SJSA1 (cell line): ENCODE data around the gene ZNF277. TPM values are rescaled to one million over a fixed set of nuclear protein-coding genes. Genes with fewer than 3 reads are reported as not detected.
A peak's percentile ranks its signal among the peaks of the same experiment; 100 is the strongest.
"Not testable (repeated sequence)": the region's sequence is repeated elsewhere in the genome, so short reads cannot be mapped to it uniquely, and the experiment has no call there.

ENCODE experiments used
- DNase-seq, 2 experiments: peaks; one replicate each; pipeline ENCODE4 v3.0.0-alpha.2; 2015 to 2020; ENCODE audit warnings: low spot score in 2 of 2, low read depth in 1 of 2
- H3K27ac ChIP-seq: fragments of 250-450 bp; sonication (Bioruptor Pico); 2 replicates; pipeline ENCODE4 v1.5.1; 2020; ENCODE audit warnings: mild to moderate bottlenecking, moderate library complexity
- H3K27me3 ChIP-seq: fragments of 250-450 bp; sonication (Bioruptor Pico); replicated peaks from 2 replicates; pipeline ENCODE4 v1.5.1; 2020; ENCODE audit warnings: mild to moderate bottlenecking, moderate library complexity
- H3K36me3 ChIP-seq: fragments of 250-450 bp; sonication (Bioruptor Pico); 2 replicates; pipeline ENCODE4 v1.5.1; 2020; ENCODE audit warnings: mild to moderate bottlenecking
- H3K4me1 ChIP-seq: fragments of 250-450 bp; sonication (Bioruptor Pico); replicated peaks from 2 replicates; pipeline ENCODE4 v1.6.1; 2021; ENCODE audit warnings: mild to moderate bottlenecking
- H3K4me3 ChIP-seq: fragments of 250-450 bp; sonication (Bioruptor Pico); 2 replicates; pipeline ENCODE4 v1.5.1; 2020; ENCODE audit warnings: mild to moderate bottlenecking
- H3K9me3 ChIP-seq: fragments of 250-450 bp; sonication (Bioruptor Pico); replicated peaks from 2 replicates; pipeline ENCODE4 v1.5.1; 2020; ENCODE audit warnings: mild to moderate bottlenecking
- total RNA-seq: library from RNA; depleted of rRNA; stranded (reverse); fragments of >200 nt; shearing (Covaris generic); gene quantifications from 2 replicates; pipeline ENCODE4 v1.2.3, GENCODE V29; 2014

ZNF277 gene
- total RNA-seq, 1 experiment from 2014 or later: 14.7 TPM

- Histone ChIP-seq H3K4me1 (no peaks in the 10 kb centered on the region), H3K27me3 (no peaks in the 10 kb centered on the region), H3K9me3 (no peaks in the 10 kb centered on the region), H3K36me3 (no peaks in the 10 kb centered on the region), H3K4me3 (no peak overlapping the region), H3K27ac (no peak overlapping the region)
- no peak for DNase-seq
Measured at GRCh38 chr7:112232212-112232978, 25.9 kb downstream of the ZNF277 start.

GRCh38 chr7:112233048-112233697, 26.7 kb downstream of the ZNF277 start:
- no peak for DNase-seq
- H3K4me3 ChIP-seq: no peak overlapping the region

GRCh38 chr7:112234147-112234546, 27.7 kb downstream of the ZNF277 start:
- DNase-seq: no peak
- H3K9me3 ChIP-seq: no peaks in the 10 kb centered on the region

More at GRCh38 chr7:112233048-112233697, 26.7 kb downstream of the ZNF277 start:
- no peaks in the 10 kb centered on the region for H3K9me3 ChIP-seq
- H3K27ac ChIP-seq: no peak overlapping the region
- H3K4me1 ChIP-seq: no peaks in the 10 kb centered on the region
- no peaks in the 10 kb centered on the region for H3K27me3 ChIP-seq
- H3K36me3 ChIP-seq: no peaks in the 10 kb centered on the region

GRCh38 chr7:112236597-112236996, 30.1 kb downstream of the ZNF277 start:
- no peaks in the 10 kb centered on the region for H3K4me1 ChIP-seq
- H3K9me3 ChIP-seq: no peaks in the 10 kb centered on the region
- H3K36me3 ChIP-seq: no peaks in the 10 kb centered on the region
- DNase-seq: no peak
- H3K4me3 ChIP-seq: no peak overlapping the region
- H3K27me3 ChIP-seq: no peaks in the 10 kb centered on the region
- H3K27ac ChIP-seq: no peak overlapping the region

More at GRCh38 chr7:112234147-112234546, 27.7 kb downstream of the ZNF277 start:
- no peaks in the 10 kb centered on the region for H3K36me3 ChIP-seq
- no peak overlapping the region for H3K4me3 ChIP-seq
- H3K4me1 ChIP-seq: no peaks in the 10 kb centered on the region
- H3K27me3 ChIP-seq: no peaks in the 10 kb centered on the region
- H3K27ac ChIP-seq: no peak overlapping the region

- Histone ChIP-seq H3K4me3 (no peak overlapping the region), H3K4me1 (no peaks in the 10 kb centered on the region), H3K27me3 (no peaks in the 10 kb centered on the region), H3K9me3 (no peaks in the 10 kb centered on the region), H3K36me3 (no peaks in the 10 kb centered on the region), H3K27ac (no peak overlapping the region)
- DNase-seq: no peak
Measured at GRCh38 chr7:112238330-112238729, 31.8 kb downstream of the ZNF277 start.

- Histone ChIP-seq H3K27me3 (no peaks in the 10 kb centered on the region), H3K36me3 (no peaks in the 10 kb centered on the region), H3K9me3 (no peaks in the 10 kb centered on the region), H3K4me1 (no peaks in the 10 kb centered on the region), H3K27ac (no peak overlapping the region), H3K4me3 (no peak overlapping the region)
- DNase-seq: no peak
Measured at GRCh38 chr7:112238852-112239610, 32.5 kb downstream of the ZNF277 start.

- Histone ChIP-seq H3K4me3 (no peak overlapping the region), H3K4me1 (peaks cover 15% of the 10 kb centered on the region), H3K27ac (no peak overlapping the region), H3K9me3 (no peaks in the 10 kb centered on the region), H3K36me3 (no peaks in the 10 kb centered on the region), H3K27me3 (no peaks in the 10 kb centered on the region)
- no peak for DNase-seq
Measured at GRCh38 chr7:112248598-112248997, 42.1 kb downstream of the ZNF277 start.

GRCh38 chr7:112249967-112250366, 43.5 kb downstream of the ZNF277 start:
- not testable (repeated sequence) for H3K9me3 ChIP-seq, H3K27me3 ChIP-seq, DNase-seq, H3K4me3 ChIP-seq, H3K36me3 ChIP-seq, H3K27ac ChIP-seq
- H3K4me1 ChIP-seq: peaks cover 17% of the 10 kb centered on the region

- H3K27me3 ChIP-seq: no peaks in the 10 kb centered on the region
- no peaks in the 10 kb centered on the region for H3K36me3 ChIP-seq
- peak overlapping the region; percentile 32 for H3K27ac ChIP-seq
- H3K9me3 ChIP-seq: no peaks in the 10 kb centered on the region
- peaks cover 24% of the 10 kb centered on the region for H3K4me1 ChIP-seq
- H3K4me3 ChIP-seq: no peak overlapping the region
- no peak for DNase-seq
Measured at GRCh38 chr7:112252141-112252540, 45.6 kb downstream of the ZNF277 start.

GRCh38 chr7:112252691-112253090, 46.2 kb downstream of the ZNF277 start:
- H3K27ac ChIP-seq: peak overlapping the region; percentile 32
- H3K4me1 ChIP-seq: peaks cover 24% of the 10 kb centered on the region
- DNase-seq: peak in 1 of 2 experiments; percentile 62
- no peaks in the 10 kb centered on the region for H3K9me3 ChIP-seq
- H3K27me3 ChIP-seq: no peaks in the 10 kb centered on the region
- H3K36me3 ChIP-seq: no peaks in the 10 kb centered on the region
- no peak overlapping the region for H3K4me3 ChIP-seq

GRCh38 chr7:112254156-112254555, 47.7 kb downstream of the ZNF277 start:
- Histone ChIP-seq H3K4me3 (no peak overlapping the region), H3K27ac (no peak overlapping the region), H3K9me3 (no peaks in the 10 kb centered on the region), H3K4me1 (peaks cover 24% of the 10 kb centered on the region), H3K27me3 (no peaks in the 10 kb centered on the region), H3K36me3 (no peaks in the 10 kb centered on the region)
- DNase-seq: no peak

GRCh38 chr7:112254709-112255387, 48.4 kb downstream of the ZNF277 start:
- Histone ChIP-seq H3K4me3 (no peak overlapping the region), H3K36me3 (no peaks in the 10 kb centered on the region), H3K27ac (no peak overlapping the region), H3K9me3 (no peaks in the 10 kb centered on the region), H3K27me3 (no peaks in the 10 kb centered on the region), H3K4me1 (peaks cover 24% of the 10 kb centered on the region)
- no peak for DNase-seq

GRCh38 chr7:112255388-112255720, 48.9 kb downstream of the ZNF277 start:
- no peak for DNase-seq
- H3K36me3 ChIP-seq: no peaks in the 10 kb centered on the region

More at GRCh38 chr7:112255388-112255720, 48.9 kb downstream of the ZNF277 start:
- Histone ChIP-seq H3K27ac (no peak overlapping the region), H3K4me3 (no peak overlapping the region), H3K4me1 (peaks cover 24% of the 10 kb centered on the region), H3K27me3 (no peaks in the 10 kb centered on the region), H3K9me3 (no peaks in the 10 kb centered on the region)
